HepG2 (cell line): ENCODE data around the gene VPS37B. TPM values are rescaled to one million over a fixed set of nuclear protein-coding genes. Genes with fewer than 3 reads are reported as not detected.
A peak's percentile ranks its signal among the peaks of the same experiment; 100 is the strongest.

ENCODE experiments used
- AHR ChIP-seq: IDR thresholded peaks from 2 replicates; pipeline ENCODE4 v1.6.1; 2018; ENCODE audit warnings: missing genetic modification reagents, missing compliant biosample characterization
- ARNT ChIP-seq: fragments of 450-650 bp; IDR thresholded peaks from 2 replicates; pipeline ENCODE4 v1.6.1; 2017
- CEBPG ChIP-seq: IDR thresholded peaks from 2 replicates; pipeline ENCODE4 v1.6.1; 2016
- CERS6 ChIP-seq: sonication (generic); formaldehyde crosslinking; IDR thresholded peaks from 2 replicates; pipeline ENCODE4 v1.5.0; 2020; ENCODE audit warnings: missing genetic modification reagents
- ETS1 ChIP-seq: sonication (generic); formaldehyde crosslinking; IDR thresholded peaks from 2 replicates; pipeline ENCODE4 v1.4.0; 2020; ENCODE audit warnings: missing genetic modification reagents
- KMT2A ChIP-seq: sonication (generic); formaldehyde crosslinking; IDR thresholded peaks from 2 replicates; pipeline ENCODE4 v1.4.0; 2020; ENCODE audit warnings: missing genetic modification reagents
- LBX2 ChIP-seq: sonication (generic); formaldehyde crosslinking; IDR thresholded peaks from 2 replicates; pipeline ENCODE4 v1.5.0; 2020; ENCODE audit warnings: missing genetic modification reagents, mild to moderate bottlenecking, borderline replicate concordance
- MAF1 ChIP-seq: sonication (generic); formaldehyde crosslinking; IDR thresholded peaks from 2 replicates; pipeline ENCODE4 v1.5.0; 2020; ENCODE audit warnings: missing genetic modification reagents, borderline replicate concordance
- MXD3 ChIP-seq: IDR thresholded peaks from 2 replicates; pipeline ENCODE4 v1.6.1; 2016; ENCODE audit warnings: mild to moderate bottlenecking, missing biosample characterization, missing genetic modification reagents
- NFKB2 ChIP-seq: sonication (generic); formaldehyde crosslinking; IDR thresholded peaks from 2 replicates; pipeline ENCODE4 v1.4.0; 2020; ENCODE audit warnings: missing genetic modification reagents, borderline replicate concordance
- TRIM24 ChIP-seq: sonication (generic); formaldehyde crosslinking; IDR thresholded peaks from 2 replicates; pipeline ENCODE4 v1.8.0; 2022; ENCODE audit warnings: mild to moderate bottlenecking, missing genetic modification reagents
- U2AF1 ChIP-seq: fragments of 200-400 bp; formaldehyde crosslinking; optimal IDR thresholded peaks from 2 replicates; pipeline ENCODE3; 2017; ENCODE audit warnings: mild to moderate bottlenecking, low read depth, low read length
- XBP1 ChIP-seq: sonication (generic); formaldehyde crosslinking; IDR thresholded peaks from 2 replicates; pipeline ENCODE4 v1.5.0; 2020; ENCODE audit warnings: missing genetic modification reagents
- ZMAT5 ChIP-seq: sonication (generic); formaldehyde crosslinking; IDR thresholded peaks from 2 replicates; pipeline ENCODE4 v1.5.0; 2020; ENCODE audit warnings: mild to moderate bottlenecking, low read depth, missing genetic modification reagents, borderline replicate concordance
- ZNF496 ChIP-seq: sonication (generic); formaldehyde crosslinking; IDR thresholded peaks from 2 replicates; pipeline ENCODE4 v1.8.1; 2023; ENCODE audit warnings: mild to moderate bottlenecking, moderate library complexity, missing genetic modification reagents; ENCODE audit not compliant: insufficient replicate concordance
- ZNF558 ChIP-seq: sonication (generic); formaldehyde crosslinking; IDR thresholded peaks from 2 replicates; pipeline ENCODE4 v1.9.0; 2022; ENCODE audit warnings: mild to moderate bottlenecking, missing genetic modification reagents, borderline replicate concordance
- ZNF574 ChIP-seq: sonication (generic); formaldehyde crosslinking; IDR thresholded peaks from 2 replicates; pipeline ENCODE4 v1.4.0; 2020; ENCODE audit warnings: missing genetic modification reagents
- ZNF704 ChIP-seq: sonication (generic); formaldehyde crosslinking; IDR thresholded peaks from 2 replicates; pipeline ENCODE4 v1.8.1; 2023; ENCODE audit warnings: mild to moderate bottlenecking, inconsistent platforms, moderate library complexity, missing genetic modification reagents, borderline replicate concordance
- ZNF83 ChIP-seq: sonication (generic); formaldehyde crosslinking; IDR thresholded peaks from 2 replicates; pipeline ENCODE4 v1.4.0; 2020; ENCODE audit warnings: missing genetic modification reagents, mild to moderate bottlenecking, borderline replicate concordance
- ZNF883 ChIP-seq: sonication (generic); formaldehyde crosslinking; IDR thresholded peaks from 2 replicates; pipeline ENCODE4 v1.5.1; 2020; ENCODE audit warnings: mild to moderate bottlenecking, missing genetic modification reagents; ENCODE audit errors: not compliant biosample characterization
- ZSCAN21 ChIP-seq: sonication (generic); formaldehyde crosslinking; IDR thresholded peaks from 2 replicates; pipeline ENCODE4 v1.8.0; 2022; ENCODE audit warnings: mild to moderate bottlenecking, missing genetic modification reagents, moderate library complexity, borderline replicate concordance
- ZSCAN31 ChIP-seq: sonication (generic); formaldehyde crosslinking; IDR thresholded peaks from 2 replicates; pipeline ENCODE4 v1.5.0; 2020; ENCODE audit warnings: low read depth, mild to moderate bottlenecking, missing genetic modification reagents
- polyA plus RNA-seq, 8 experiments: library from polyadenylated mRNA; depleted of rRNA in 3 of 8; stranded (reverse) in 7 of 8; unstranded in 1 of 8; fragments of >200 nt; fragmentation: Illumina TruSeq in 4 of 8; extraction: Trizol in 4 of 8; gene quantifications; 2 replicates each; pipeline versions ENCODE4 v1.2.1 to v1.2.3, GENCODE V29; 2011 to 2016; ENCODE audit warnings: low read depth in 4 of 8, missing spikeins in 1 of 8, mixed read lengths in 1 of 8; ENCODE audit not compliant: insufficient read depth in 1 of 8
- total RNA-seq, 5 experiments: library from RNA; depleted of rRNA; stranded (reverse); fragments of >200 nt; fragmentation: Illumina TruSeq; extraction: Trizol; gene quantifications; 2 replicates each; pipeline ENCODE4 v1.2.3, GENCODE V29; 2016; ENCODE audit warnings: low read depth in 1 of 5

The VPS37B gene
- total and polyA plus RNA-seq, 2 of the 13 experiments (the other 11 are each of a cell fraction or from before 2014, with no cell fraction given), result 4.6 to 5.3 TPM

GRCh38 chr12:122865268-122866231 lies 30.4 kb downstream of the VPS37B start (continued):
- TF ChIP-seq XBP1 (CRISPR knock-in tag) (no peak), MXD3 (no peak), ZNF704 (no peak), ARNT (no peak), U2AF1 (peak; percentile 65), ZNF83 (no peak), ZSCAN21 (CRISPR knock-in tag) (no peak), ZNF558 (CRISPR knock-in tag) (no peak), TRIM24 (no peak), CEBPG (CRISPR knock-in tag) (no peak), ZNF496 (no peak), LBX2 (no peak), KMT2A (CRISPR knock-in tag) (no peak), AHR (CRISPR knock-in tag) (no peak), ZNF883 (no peak), MAF1 (CRISPR knock-in tag) (no peak), ZSCAN31 (CRISPR knock-in tag) (no peak), ZNF574 (CRISPR knock-in tag) (peak; percentile 89), ETS1 (no peak), CERS6 (CRISPR knock-in tag) (no peak), ZMAT5 (CRISPR knock-in tag) (no peak), NFKB2 (CRISPR knock-in tag) (peak; percentile 11; the same call in 1 of the 2 replicates)
